ENCODE results near the gene CHCHD10.

The CHCHD10 gene

GRCh38 chr22:23769321-23769965 is 1.7 kb upstream of the CHCHD10 start:
- DNase-seq, result peak; percentile 41

- DNase-seq, result peak; percentile 57
Observed at GRCh38 chr22:23767303-23767672, 484 bp downstream of the CHCHD10 start.

GRCh38 chr22:23764899-23765881 is 2.6 kb downstream of the CHCHD10 start:
- peak; percentile 73 for DNase-seq

GRCh38 chr22:23763954-23764353 is 3.8 kb downstream of the CHCHD10 start:
- no peak for DNase-seq

GRCh38 chr22:23763579-23763945 is 4.2 kb downstream of the CHCHD10 start:
- DNase-seq, result no peak

- peak; percentile 81 for DNase-seq
Observed at GRCh38 chr22:23762842-23763578, 4.8 kb downstream of the CHCHD10 start, which contains the start of gene C22orf15. Gene C22orf15 (plus strand): TSS chr22:23762990. CDS start chr22:23763307, 317 bp downstream.

- no peak for DNase-seq
Observed at GRCh38 chr22:23760056-23760455, 7.7 kb downstream of the CHCHD10 start.

- no peak for DNase-seq
Observed at GRCh38 chr22:23759566-23759965, 8.2 kb downstream of the CHCHD10 start.

GRCh38 chr22:23756891-23757290 is 10.9 kb downstream of the CHCHD10 start:
- no peak for DNase-seq

GRCh38 chr22:23755711-23756110 is 12.1 kb downstream of the CHCHD10 start:
- no peak for DNase-seq

GRCh38 chr22:23754980-23755636 is 12.7 kb downstream of the CHCHD10 start:
- DNase-seq, result peak; percentile 65

- no peak for DNase-seq
Observed at GRCh38 chr22:23754220-23754919, 13.4 kb downstream of the CHCHD10 start, which contains the start of gene VPREB3. Gene VPREB3 (minus strand): TSS chr22:23754425. CDS start chr22:23754363, 62 bp downstream.

- DNase-seq, result no peak
Observed at GRCh38 chr22:23753385-23753784, 14.4 kb downstream of the CHCHD10 start.

GRCh38 chr22:23752750-23753149 is 15.0 kb downstream of the CHCHD10 start:
- no peak for DNase-seq

GRCh38 chr22:23752090-23752691 is 15.6 kb downstream of the CHCHD10 start:
- peak; percentile 74 for DNase-seq

- DNase-seq, result peak; percentile 75
Observed at GRCh38 chr22:23751441-23751996, 16.3 kb downstream of the CHCHD10 start.

- peak; percentile 97 for DNase-seq
Observed at GRCh38 chr22:23750714-23751440, 16.9 kb downstream of the CHCHD10 start, which contains the start of gene ZNF70. Gene ZNF70 (minus strand): TSS chr22:23751112. CDS start chr22:23745140, 5,972 bp downstream.

GRCh38 chr22:23750367-23750713 is 17.4 kb downstream of the CHCHD10 start:
- DNase-seq, result no peak

GRCh38 chr22:23749841-23750301 is 17.9 kb downstream of the CHCHD10 start:
- no peak for DNase-seq

- DNase-seq, result no peak
Observed at GRCh38 chr22:23745791-23746190, 22.0 kb downstream of the CHCHD10 start.
